GM23338 (cell line): Measurements from ENCODE around the gene TEKT3.

ENCODE experiments used
- CREB1 ChIP-seq: fragments of 250-450 bp; sonication (Bioruptor Pico); IDR thresholded peaks from 2 replicates; pipeline ENCODE4 v1.5.0; 2020; ENCODE audit warnings: low read depth, mild to moderate bottlenecking, moderate library complexity
- EZH2 ChIP-seq: fragments of 200-600 bp; sonication (generic); IDR thresholded peaks from one replicate; pipeline ENCODE4 v1.8.0; 2017; ENCODE audit warnings: antibody characterized with exemption, mild to moderate bottlenecking, low read depth; ENCODE audit not compliant: unreplicated experiment
- EZH2phosphoT487 ChIP-seq: fragments of 200-600 bp; sonication (generic); IDR thresholded peaks from one replicate; pipeline ENCODE4 v1.8.1; 2018; ENCODE audit warnings: antibody characterized with exemption; ENCODE audit not compliant: unreplicated experiment
- JUNB ChIP-seq: IDR thresholded peaks from one replicate; pipeline ENCODE4 v1.6.1; 2016; ENCODE audit warnings: antibody characterized with exemption; ENCODE audit not compliant: unreplicated experiment
- POLR2AphosphoS5 ChIP-seq: IDR thresholded peaks from 2 replicates; pipeline ENCODE4 v1.6.1; 2016; ENCODE audit warnings: antibody characterized with exemption, low read depth
- STAT1 ChIP-seq: IDR thresholded peaks from one replicate; pipeline ENCODE4 v1.6.1; 2016; ENCODE audit warnings: antibody characterized with exemption; ENCODE audit not compliant: unreplicated experiment
- ZNF114 ChIP-seq: fragments of 250-450 bp; sonication (Bioruptor Pico); IDR thresholded peaks from 2 replicates; pipeline ENCODE4 v1.5.0; 2020; ENCODE audit warnings: mild to moderate bottlenecking, moderate library complexity
- ZNF331 ChIP-seq: fragments of 250-450 bp; sonication (Bioruptor Pico); IDR thresholded peaks from 2 replicates; pipeline ENCODE4 v1.5.0; 2020; ENCODE audit warnings: low read depth, mild to moderate bottlenecking, moderate library complexity
- TF ChIP-seq, protein P1 (sequence below), 2 experiments: fragments of 200-600 bp in 1 of 2; sonication (generic) in 1 of 2; conservative IDR thresholded peaks; 2 replicates each; pipeline versions ENCODE4 v1.5.1 to v1.6.1; 2016 to 2017; ENCODE audit warnings: antibody characterized with exemption in 2 of 2, low read depth in 2 of 2, mild to moderate bottlenecking in 2 of 2, moderate library complexity in 1 of 2
- TF ChIP-seq, protein P2 (sequence below): IDR thresholded peaks from one replicate; pipeline ENCODE4 v1.6.1; 2018; ENCODE audit warnings: antibody characterized with exemption; ENCODE audit not compliant: unreplicated experiment

DNA sequence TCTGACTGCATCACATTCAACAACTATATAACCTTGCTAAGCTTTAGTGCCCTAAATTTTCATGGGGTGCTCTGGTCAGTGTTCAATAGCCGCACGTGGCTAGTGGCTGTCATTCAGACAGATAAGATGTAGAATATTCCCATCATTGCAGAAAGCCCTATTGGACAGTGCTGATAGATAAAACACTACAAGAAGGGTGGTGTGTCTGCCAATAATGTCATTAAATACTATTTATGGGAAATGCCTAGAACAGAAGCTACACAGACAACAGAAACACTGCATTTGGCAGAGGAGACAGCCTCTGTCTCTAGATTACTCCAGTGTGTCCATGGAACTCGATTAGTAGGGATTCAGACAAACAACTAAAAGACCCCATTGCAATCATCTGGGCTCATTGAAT is 47.8 kb downstream of the TEKT3 start:
- TF ChIP-seq, protein P1, sequence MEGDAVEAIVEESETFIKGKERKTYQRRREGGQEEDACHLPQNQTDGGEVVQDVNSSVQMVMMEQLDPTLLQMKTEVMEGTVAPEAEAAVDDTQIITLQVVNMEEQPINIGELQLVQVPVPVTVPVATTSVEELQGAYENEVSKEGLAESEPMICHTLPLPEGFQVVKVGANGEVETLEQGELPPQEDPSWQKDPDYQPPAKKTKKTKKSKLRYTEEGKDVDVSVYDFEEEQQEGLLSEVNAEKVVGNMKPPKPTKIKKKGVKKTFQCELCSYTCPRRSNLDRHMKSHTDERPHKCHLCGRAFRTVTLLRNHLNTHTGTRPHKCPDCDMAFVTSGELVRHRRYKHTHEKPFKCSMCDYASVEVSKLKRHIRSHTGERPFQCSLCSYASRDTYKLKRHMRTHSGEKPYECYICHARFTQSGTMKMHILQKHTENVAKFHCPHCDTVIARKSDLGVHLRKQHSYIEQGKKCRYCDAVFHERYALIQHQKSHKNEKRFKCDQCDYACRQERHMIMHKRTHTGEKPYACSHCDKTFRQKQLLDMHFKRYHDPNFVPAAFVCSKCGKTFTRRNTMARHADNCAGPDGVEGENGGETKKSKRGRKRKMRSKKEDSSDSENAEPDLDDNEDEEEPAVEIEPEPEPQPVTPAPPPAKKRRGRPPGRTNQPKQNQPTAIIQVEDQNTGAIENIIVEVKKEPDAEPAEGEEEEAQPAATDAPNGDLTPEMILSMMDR (conservative IDR thresholded peaks at IDR 0.05; ENCODE audit: low read depth in 2 of 2), result no peak
- TF ChIP-seq JUNB (no peak), CREB1 (no peak), POLR2AphosphoS5 (no peak), EZH2 (no peak), EZH2phosphoT487 (no peak), ZNF114 (CRISPR knock-in tag) (no peak), STAT1 (no peak), ZNF331 (CRISPR knock-in tag) (no peak)
- TF ChIP-seq, protein P2, sequence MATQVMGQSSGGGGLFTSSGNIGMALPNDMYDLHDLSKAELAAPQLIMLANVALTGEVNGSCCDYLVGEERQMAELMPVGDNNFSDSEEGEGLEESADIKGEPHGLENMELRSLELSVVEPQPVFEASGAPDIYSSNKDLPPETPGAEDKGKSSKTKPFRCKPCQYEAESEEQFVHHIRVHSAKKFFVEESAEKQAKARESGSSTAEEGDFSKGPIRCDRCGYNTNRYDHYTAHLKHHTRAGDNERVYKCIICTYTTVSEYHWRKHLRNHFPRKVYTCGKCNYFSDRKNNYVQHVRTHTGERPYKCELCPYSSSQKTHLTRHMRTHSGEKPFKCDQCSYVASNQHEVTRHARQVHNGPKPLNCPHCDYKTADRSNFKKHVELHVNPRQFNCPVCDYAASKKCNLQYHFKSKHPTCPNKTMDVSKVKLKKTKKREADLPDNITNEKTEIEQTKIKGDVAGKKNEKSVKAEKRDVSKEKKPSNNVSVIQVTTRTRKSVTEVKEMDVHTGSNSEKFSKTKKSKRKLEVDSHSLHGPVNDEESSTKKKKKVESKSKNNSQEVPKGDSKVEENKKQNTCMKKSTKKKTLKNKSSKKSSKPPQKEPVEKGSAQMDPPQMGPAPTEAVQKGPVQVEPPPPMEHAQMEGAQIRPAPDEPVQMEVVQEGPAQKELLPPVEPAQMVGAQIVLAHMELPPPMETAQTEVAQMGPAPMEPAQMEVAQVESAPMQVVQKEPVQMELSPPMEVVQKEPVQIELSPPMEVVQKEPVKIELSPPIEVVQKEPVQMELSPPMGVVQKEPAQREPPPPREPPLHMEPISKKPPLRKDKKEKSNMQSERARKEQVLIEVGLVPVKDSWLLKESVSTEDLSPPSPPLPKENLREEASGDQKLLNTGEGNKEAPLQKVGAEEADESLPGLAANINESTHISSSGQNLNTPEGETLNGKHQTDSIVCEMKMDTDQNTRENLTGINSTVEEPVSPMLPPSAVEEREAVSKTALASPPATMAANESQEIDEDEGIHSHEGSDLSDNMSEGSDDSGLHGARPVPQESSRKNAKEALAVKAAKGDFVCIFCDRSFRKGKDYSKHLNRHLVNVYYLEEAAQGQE, result no peak
